H9 (cell line): ENCODE data around the gene PRR12. TPM values are rescaled to one million over a fixed set of nuclear protein-coding genes. Genes with fewer than 3 reads are reported as not detected.

Experiments
- DNase-seq: peaks from one replicate; pipeline ENCODE4 v3.0.0-alpha.2; 2017
- H2AFZ ChIP-seq: one replicate; pipeline ENCODE4 v1.6.1; 2013; ENCODE audit warnings: mild to moderate bottlenecking, low read length, control low read depth, moderate library complexity
- H2AK5ac ChIP-seq: 2 replicates; pipeline ENCODE4 v1.6.1; 2013; ENCODE audit warnings: low read length, control low read depth, mixed read lengths; ENCODE audit not compliant: insufficient read length
- H2BK120ac ChIP-seq: one replicate; pipeline ENCODE4 v1.6.1; 2013; ENCODE audit warnings: low read depth, mild to moderate bottlenecking, low read length, control low read depth, inconsistent platforms; ENCODE audit not compliant: poor library complexity, severe bottlenecking
- H2BK12ac ChIP-seq: 2 replicates; pipeline ENCODE4 v1.6.1; 2013; ENCODE audit warnings: low read length, control low read depth, mixed read lengths, low read depth; ENCODE audit not compliant: insufficient read length
- H2BK15ac ChIP-seq: 2 replicates; pipeline ENCODE4 v1.6.1; 2013; ENCODE audit warnings: low read depth, low read length, control low read depth
- H2BK20ac ChIP-seq: one replicate; pipeline ENCODE4 v1.6.1; 2013; ENCODE audit warnings: low read depth, mild to moderate bottlenecking, low read length, control low read depth, inconsistent platforms; ENCODE audit not compliant: poor library complexity, severe bottlenecking
- H2BK5ac ChIP-seq: 2 replicates; pipeline ENCODE4 v1.6.1; 2013; ENCODE audit warnings: low read length, control low read depth, mixed read lengths; ENCODE audit not compliant: insufficient read length
- H3K14ac ChIP-seq: 2 replicates; pipeline ENCODE4 v1.6.1; 2013; ENCODE audit warnings: low read length, control low read depth; ENCODE audit not compliant: insufficient read depth
- H3K18ac ChIP-seq: 2 replicates; pipeline ENCODE4 v1.6.1; 2013; ENCODE audit warnings: low read depth, mild to moderate bottlenecking, mixed read lengths, low read length, control low read depth; ENCODE audit not compliant: insufficient read length
- H3K23ac ChIP-seq: 2 replicates; pipeline ENCODE4 v1.6.1; 2013; ENCODE audit warnings: low read length, control low read depth, mixed read lengths, low read depth; ENCODE audit not compliant: insufficient read length
- H3K23me2 ChIP-seq: 2 replicates; pipeline ENCODE4 v1.6.1; 2013; ENCODE audit warnings: low read depth, mild to moderate bottlenecking, mixed read lengths, low read length, control low read depth; ENCODE audit not compliant: insufficient read length, poor library complexity, severe bottlenecking
- H3K27ac ChIP-seq: 2 replicates; pipeline ENCODE4 v1.5.1; 2013; ENCODE audit warnings: low read length, control low read depth, mixed read lengths, low read depth; ENCODE audit not compliant: insufficient read length
- H3K27me3 ChIP-seq: 2 replicates; pipeline ENCODE4 v1.6.1; 2013; ENCODE audit warnings: low read length, control low read depth, inconsistent platforms; ENCODE audit not compliant: insufficient read depth
- H3K4ac ChIP-seq: 2 replicates; pipeline ENCODE4 v1.6.1; 2013; ENCODE audit warnings: low read depth, mild to moderate bottlenecking, control low read depth, inconsistent platforms, low read length, moderate library complexity
- H3K4me1 ChIP-seq: 2 replicates; pipeline ENCODE4 v1.6.1; 2013; ENCODE audit warnings: low read length, control low read depth, inconsistent platforms; ENCODE audit not compliant: insufficient read depth
- H3K4me2 ChIP-seq: 2 replicates; pipeline ENCODE4 v1.6.1; 2013; ENCODE audit warnings: low read length, control low read depth, mixed read lengths; ENCODE audit not compliant: insufficient read length, insufficient read depth
- H3K56ac ChIP-seq: 2 replicates; pipeline ENCODE4 v1.6.1; 2013; ENCODE audit warnings: low read depth, mild to moderate bottlenecking, mixed read lengths, low read length, control low read depth; ENCODE audit not compliant: insufficient read length
- H3K79me1 ChIP-seq: 2 replicates; pipeline ENCODE4 v1.6.1; 2013; ENCODE audit warnings: low read depth, mild to moderate bottlenecking, moderate library complexity, low read length, control low read depth, inconsistent platforms; ENCODE audit not compliant: insufficient read depth, poor library complexity, severe bottlenecking
- H3K79me2 ChIP-seq: 2 replicates; pipeline ENCODE4 v1.6.1; 2013; ENCODE audit warnings: low read length, control low read depth, inconsistent platforms; ENCODE audit not compliant: insufficient read depth
- H3K9ac ChIP-seq: 2 replicates; pipeline ENCODE4 v1.6.1; 2013; ENCODE audit warnings: low read length, control low read depth, mixed read lengths; ENCODE audit not compliant: insufficient read length; ENCODE audit errors: extremely low read depth
- H3K9me3 ChIP-seq: one replicate; pipeline ENCODE4 v1.6.1; 2013; ENCODE audit warnings: low read depth, low read length, inconsistent platforms; ENCODE audit not compliant: control insufficient read depth
- H3T11ph ChIP-seq: one replicate; pipeline ENCODE4 v1.6.1; 2013; ENCODE audit warnings: mild to moderate bottlenecking, low read length, control low read depth, inconsistent platforms
- H4K20me1 ChIP-seq: one replicate; pipeline ENCODE4 v1.6.1; 2013; ENCODE audit not compliant: control insufficient read depth, insufficient read length, insufficient read depth
- H4K5ac ChIP-seq: 2 replicates; pipeline ENCODE4 v1.6.1; 2013; ENCODE audit warnings: low read depth, mild to moderate bottlenecking, mixed read lengths, low read length, control low read depth; ENCODE audit not compliant: insufficient read length
- H4K8ac ChIP-seq: replicated peaks from 2 replicates; pipeline ENCODE4 v1.6.1; 2013; ENCODE audit warnings: low read length, control low read depth, mixed read lengths, low read depth; ENCODE audit not compliant: insufficient read length
- H4K91ac ChIP-seq: 2 replicates; pipeline ENCODE4 v1.6.1; 2013; ENCODE audit warnings: low read depth, mild to moderate bottlenecking, moderate library complexity, mixed read lengths, low read length, control low read depth; ENCODE audit not compliant: insufficient read length
- H3K27ac Mint-ChIP-seq, 3 experiments: 2 replicates in 2 of 3; 3 replicates in 1 of 3; pipeline ENCODE4 v1.8.0; 2020 to 2021; ENCODE audit warnings: mixed read lengths in 3 of 3, mild to moderate bottlenecking in 1 of 3, moderate library complexity in 1 of 3
- H3K27me3 Mint-ChIP-seq: 2 replicates; pipeline ENCODE4 v1.8.0; 2021; ENCODE audit warnings: low read depth, mild to moderate bottlenecking, moderate library complexity, mixed read lengths
- H3K36me3 Mint-ChIP-seq, 3 experiments: 2 replicates in 2 of 3; 3 replicates in 1 of 3; pipeline ENCODE4 v1.8.0; 2020 to 2021; ENCODE audit warnings: low read depth in 3 of 3, mixed read lengths in 3 of 3; ENCODE audit not compliant: insufficient read depth in 1 of 3
- H3K4me1 Mint-ChIP-seq, 2 experiments: 2 replicates each; pipeline ENCODE4 v1.8.0; 2020; ENCODE audit warnings: mixed read lengths in 2 of 2
- H3K4me3 Mint-ChIP-seq, 2 experiments: 2 replicates in 1 of 2; 3 replicates in 1 of 2; pipeline ENCODE4 v1.8.0; 2020 to 2021; ENCODE audit warnings: mild to moderate bottlenecking in 2 of 2, mixed read lengths in 2 of 2, moderate library complexity in 1 of 2
- H3K9me3 Mint-ChIP-seq, 2 experiments: 2 replicates in 1 of 2; 3 replicates in 1 of 2; pipeline ENCODE4 v1.8.0; 2020; ENCODE audit warnings: mild to moderate bottlenecking in 2 of 2, mixed read lengths in 2 of 2, moderate library complexity in 1 of 2
- CTCF ChIP-seq: fragments of 200-600 bp; sonication (generic); conservative IDR thresholded peaks from 3 replicates; pipeline ENCODE4 v1.8.0; 2021; ENCODE audit warnings: antibody characterized with exemption, mild to moderate bottlenecking
- WGBS: extraction: QIAGEN DNeasy Blood & Tissue Kit; methylation state at CpG from one replicate; pipeline ENCODE4 v1.1.7; 2013; ENCODE audit warnings: missing lambda C conversion rate, low lambda C conversion rate, mixed read lengths; ENCODE audit not compliant: insufficient read length; ENCODE audit errors: extremely low coverage; 5-methylcytosine and 5-hydroxymethylcytosine counted together
- total RNA-seq: library from RNA; stranded (reverse); gene quantifications from 2 replicates; pipeline ENCODE4 v1.2.1, GENCODE V29; 2021

Gene PRR12
- total RNA-seq, 1 experiment from 2014 or later, result 65.9 TPM

DNA sequence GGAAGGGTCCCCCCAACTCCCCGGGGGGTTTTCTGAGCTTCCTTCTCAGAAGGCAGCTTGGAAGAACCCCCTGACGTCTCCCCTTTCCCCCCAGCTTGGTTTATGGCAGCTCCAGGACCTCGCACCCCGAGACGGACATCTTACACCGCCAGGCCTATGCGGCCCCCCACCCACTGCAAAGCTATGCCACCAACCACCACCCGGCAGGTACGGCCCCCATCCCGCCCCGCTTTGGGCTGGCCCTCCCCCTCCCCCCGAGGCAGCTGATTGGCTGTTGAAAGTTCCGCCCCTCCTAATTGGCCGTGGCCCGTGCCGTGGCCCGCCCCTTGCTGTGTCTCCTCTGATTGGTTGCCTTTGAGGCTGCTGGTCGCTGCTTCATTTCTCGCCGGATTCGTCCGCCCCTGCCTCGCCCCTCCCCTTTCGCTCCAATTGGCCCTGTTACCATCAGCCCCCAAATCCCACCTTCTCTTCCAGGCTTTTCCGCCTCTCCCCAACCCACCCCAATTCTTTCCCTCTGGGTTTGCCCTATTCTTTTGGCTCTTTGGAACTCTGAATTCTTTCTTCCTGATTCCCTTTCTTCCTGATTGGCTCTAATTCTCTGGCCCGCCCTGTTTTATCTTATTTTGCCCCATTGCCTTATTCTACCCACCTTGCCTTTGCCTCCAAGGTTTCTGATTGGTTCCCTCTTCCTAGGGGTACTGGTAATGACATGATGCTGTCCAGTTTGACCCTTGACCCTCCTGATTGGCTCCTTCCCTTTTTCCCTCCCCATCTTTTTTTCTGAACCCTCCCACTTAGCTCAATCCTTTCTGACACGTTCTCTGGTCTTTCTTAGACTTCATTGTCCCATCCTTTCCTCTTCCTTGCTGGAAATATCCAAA lies 2.5 kb downstream of the PRR12 start:
- Mint-ChIP-seq H3K27me3 (no peaks in the 10 kb centered on the region), H3K4me1 (peaks cover 10 to 25% of the 10 kb centered on the region in 2 experiments), H3K9me3 (no peaks in the 10 kb centered on the region; a peak in 2 of 5 replicates), H3K27ac (peak overlapping the region; percentile 95 to 96 (median 96)), H3K4me3 (peak overlapping the region; percentile 79 to 94), H3K36me3 (peaks cover 17 to 31% (median 25%) of the 10 kb centered on the region in 3 experiments; a peak in 6 of 7 replicates)
- H3K9ac ChIP-seq, result peak overlapping the region; percentile 5
- no peak overlapping the region for H3T11ph ChIP-seq
- no peaks in the 10 kb centered on the region; the same call in 1 of the 2 replicates for H3K4me1 ChIP-seq
- no peak overlapping the region for H4K91ac ChIP-seq
- peak; percentile 98 for DNase-seq
- no peak overlapping the region for H2BK20ac ChIP-seq
- TF ChIP-seq CTCF, result no peak
- H3K23me2 ChIP-seq, result peaks cover 14% of the 10 kb centered on the region
- H4K5ac ChIP-seq, result no peak overlapping the region
- H2AFZ ChIP-seq, result no peak overlapping the region
- H4K20me1 ChIP-seq, result no peaks in the 10 kb centered on the region
- peaks cover 5% of the 10 kb centered on the region; the same call in 1 of the 2 replicates for H3K79me2 ChIP-seq
- H3K18ac ChIP-seq, result no peak overlapping the region
- no peak overlapping the region for H3K14ac ChIP-seq
- no CpG with 5 or more reads among the region's 27 CpGs for WGBS
- no peak overlapping the region for H2AK5ac ChIP-seq
- no peaks in the 10 kb centered on the region for H3K27me3 ChIP-seq
- no peak overlapping the region for H3K56ac ChIP-seq
- no peak overlapping the region for H3K4ac ChIP-seq
- no peak overlapping the region for H2BK12ac ChIP-seq
- peaks cover 11% of the 10 kb centered on the region for H3K79me1 ChIP-seq
- H3K4me2 ChIP-seq, result peak overlapping the region; percentile 74
- H3K27ac ChIP-seq, result no peak overlapping the region
- no peaks in the 10 kb centered on the region for H3K9me3 ChIP-seq
- H2BK15ac ChIP-seq, result no peak overlapping the region
- H3K23ac ChIP-seq, result no peak overlapping the region
- H2BK5ac ChIP-seq, result no peak overlapping the region
- no peak overlapping the region for H4K8ac ChIP-seq
- no peak overlapping the region for H2BK120ac ChIP-seq
